Stimulated activated CD8-positive, alpha-beta memory T cell treated with anti-CD3 and anti-CD28 coated beads, Interleukin-7, amount 100 ng/mL, for 48 hours (primary cell): ENCODE measurements around the gene CPNE5.

ENCODE experiments used
- DNase-seq, 2 donors: peaks; one replicate each; pipeline ENCODE4 v3.0.0-alpha.2; 2020; ENCODE audit warnings: low read depth in 1 of 2; ENCODE audit errors: extremely low read depth in 1 of 2

Gene CPNE5

DNA sequence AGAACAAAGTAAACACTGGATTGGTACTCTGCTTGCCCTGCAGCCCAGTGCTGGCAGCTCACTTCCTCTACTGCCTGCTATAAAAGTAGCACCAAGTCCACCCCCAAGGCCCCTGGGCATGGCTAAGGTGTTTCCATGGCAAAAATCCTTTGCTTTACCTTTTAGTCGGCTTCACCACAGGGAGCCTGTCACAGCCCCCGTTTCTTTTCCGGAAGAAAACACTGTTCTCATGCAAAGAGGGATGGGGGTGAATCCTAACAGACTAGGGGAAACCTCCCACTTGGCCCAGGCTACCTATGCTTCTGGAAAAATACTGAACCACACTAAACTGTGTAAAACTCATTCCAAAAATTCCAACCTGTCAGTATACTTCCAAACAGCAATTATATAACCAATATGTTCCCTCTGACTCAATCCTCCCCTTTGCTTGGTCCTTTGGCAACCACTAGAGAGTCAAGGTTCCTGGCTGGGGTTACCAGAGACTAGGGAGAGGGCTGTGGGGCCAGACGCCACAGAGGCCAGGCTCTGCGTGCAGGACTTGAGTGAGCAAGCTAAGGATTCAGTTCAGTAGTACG lies 19.2 kb upstream of the CPNE5 start:
- DNase-seq: no peak

DNA sequence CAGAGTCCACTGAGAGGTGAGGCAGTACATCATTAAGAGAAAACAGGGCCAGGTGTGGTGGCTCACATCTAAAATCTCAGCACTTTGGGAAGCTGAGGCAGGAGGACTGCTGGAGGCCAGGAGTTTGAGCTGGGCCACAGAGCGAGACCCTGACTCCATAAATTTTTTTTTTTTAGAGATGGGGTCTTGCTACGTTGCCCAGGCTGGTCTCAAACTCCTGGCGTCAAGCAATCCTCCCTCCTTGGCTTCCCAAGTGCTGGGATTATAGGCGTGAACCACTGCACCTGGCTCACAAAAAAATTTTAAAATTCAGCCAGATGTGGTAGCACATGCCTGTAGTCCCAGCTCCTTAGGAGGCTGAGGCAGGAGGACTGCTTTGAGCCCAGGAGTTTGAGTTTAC lies 18.1 kb upstream of the CPNE5 start:
- no peak for DNase-seq

DNA sequence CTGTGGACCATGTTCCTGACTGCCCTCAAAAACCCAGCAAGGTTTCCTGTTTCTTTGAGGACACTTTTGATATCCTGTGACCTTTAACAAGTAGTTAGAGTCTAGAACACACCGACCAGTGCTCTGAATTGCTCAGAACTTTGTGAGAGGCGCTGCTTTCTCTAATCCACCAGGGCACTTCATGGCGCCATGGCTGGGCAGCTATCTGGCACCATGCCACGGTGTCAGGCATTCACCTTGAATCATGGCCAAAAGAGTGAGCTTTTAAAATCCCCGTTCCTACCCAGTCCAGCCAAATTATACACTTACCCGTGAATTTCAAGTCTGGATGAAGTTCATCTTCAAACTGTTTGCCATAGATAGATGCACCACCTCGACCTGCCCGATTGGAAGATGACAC lies 17.0 kb upstream of the CPNE5 start:
- DNase-seq: no peak

DNA sequence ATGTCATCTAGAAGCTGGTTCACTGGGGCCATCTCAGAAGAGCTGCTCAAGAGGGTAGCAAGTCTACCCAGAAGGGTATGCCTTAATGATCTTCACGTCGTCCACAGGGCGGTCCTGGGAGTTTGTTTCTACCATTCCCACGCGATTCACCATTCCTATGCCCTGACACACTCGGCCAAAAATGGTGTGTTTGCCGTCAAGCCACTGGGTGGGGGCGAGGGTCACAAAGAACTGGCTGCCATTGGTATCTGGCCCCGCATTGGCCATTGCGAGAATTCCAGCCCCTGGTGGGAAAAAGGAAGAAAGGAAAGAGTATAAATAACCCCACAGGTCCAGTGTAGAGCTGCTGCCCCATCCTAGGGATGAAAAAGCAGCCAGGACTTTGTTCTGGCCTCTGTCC lies 16.5 kb upstream of the CPNE5 start:
- no peak for DNase-seq

DNA sequence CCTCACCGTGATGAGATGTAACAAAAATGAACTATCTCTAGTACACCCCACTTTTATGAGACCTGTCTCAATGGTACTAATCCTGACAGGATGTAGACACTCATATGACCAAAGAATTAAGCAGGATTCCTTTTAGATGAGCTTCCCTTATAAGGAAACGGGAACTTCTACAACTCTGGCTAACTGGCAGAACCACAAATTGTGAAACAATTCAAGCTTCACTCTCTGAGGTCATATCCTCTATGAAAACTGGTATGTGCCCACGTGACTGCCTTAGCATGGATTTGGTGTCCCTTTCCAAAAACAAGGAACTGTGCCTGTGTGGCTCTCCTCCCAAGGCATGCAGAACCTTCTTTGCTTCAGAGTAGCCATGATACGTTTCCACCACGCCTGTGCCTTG lies 14.1 kb upstream of the CPNE5 start:
- DNase-seq: no peak

DNA sequence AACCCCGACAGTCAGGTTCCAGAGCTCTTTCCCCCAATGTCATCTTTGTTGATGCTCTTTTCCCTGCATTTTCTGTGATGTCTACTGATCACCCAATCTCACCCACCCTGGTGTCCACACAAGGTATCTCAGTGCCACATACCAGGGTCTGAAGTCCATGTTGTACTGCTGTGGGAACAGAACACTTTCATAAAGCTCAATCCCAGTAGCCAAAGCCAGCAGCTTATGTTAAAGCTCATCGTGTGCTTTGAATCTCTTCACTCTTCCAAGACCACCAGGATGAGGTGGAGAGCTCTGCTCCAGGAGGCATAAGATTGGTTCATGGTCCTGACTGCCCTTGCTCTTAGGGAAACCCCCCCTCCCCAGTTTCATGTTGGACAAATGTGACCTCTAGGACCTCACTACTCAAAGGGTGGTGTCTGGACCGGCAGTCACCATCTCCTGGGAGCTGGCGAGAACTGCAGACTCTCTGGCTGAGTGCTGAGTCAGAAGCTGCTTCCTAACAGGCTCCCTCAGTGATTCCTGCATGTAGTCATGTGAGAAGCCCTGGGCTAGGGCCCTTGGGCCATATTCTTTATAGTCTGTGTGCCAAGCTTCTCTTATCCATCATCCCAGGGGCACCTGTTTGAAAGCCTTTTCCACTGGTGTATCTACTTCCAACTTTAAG lies 13.4 kb upstream of the CPNE5 start:
- no peak for DNase-seq

DNA sequence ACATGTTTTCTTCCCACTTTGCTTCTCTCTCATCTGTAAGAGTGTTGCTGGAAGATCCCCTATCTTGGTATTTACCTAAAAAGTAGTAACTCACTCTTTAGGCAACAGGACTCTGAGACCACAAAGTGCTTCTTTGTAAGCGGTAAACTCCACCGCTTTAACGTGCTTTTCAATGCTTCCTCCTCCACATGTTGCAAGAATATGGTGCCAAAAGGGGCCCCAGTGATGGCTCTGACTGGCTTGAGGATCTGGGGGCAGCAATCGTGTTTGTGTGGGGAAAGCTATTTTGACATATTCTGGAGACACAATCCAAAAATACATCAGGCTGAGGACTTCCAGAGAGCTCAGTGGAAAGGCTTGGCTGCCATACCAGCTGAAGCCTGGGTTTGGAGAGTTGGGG lies 12.4 kb upstream of the CPNE5 start:
- DNase-seq: no peak

DNA sequence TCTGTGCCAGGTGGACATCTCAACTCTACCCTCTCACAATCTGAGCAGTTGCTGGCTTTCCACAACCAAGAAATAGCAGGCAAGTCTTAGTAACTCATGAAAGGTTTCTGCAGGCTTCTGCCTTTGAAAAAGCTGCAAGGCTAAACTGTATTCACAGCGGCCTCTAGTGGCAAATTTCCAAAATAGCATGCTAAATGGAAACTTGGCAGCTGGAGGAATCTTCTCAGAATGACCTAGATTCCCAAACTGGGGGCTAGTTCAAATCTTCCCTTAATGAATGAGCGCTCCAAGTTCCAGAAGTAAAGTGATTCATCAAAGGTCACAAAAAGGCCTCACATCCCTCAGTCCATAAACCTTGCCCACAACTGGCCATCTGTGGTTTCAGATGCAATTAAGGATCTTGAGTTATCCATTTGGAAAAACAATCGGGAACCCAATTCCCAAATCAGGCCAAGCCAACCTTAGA lies 11.9 kb upstream of the CPNE5 start:
- DNase-seq: no peak

DNA sequence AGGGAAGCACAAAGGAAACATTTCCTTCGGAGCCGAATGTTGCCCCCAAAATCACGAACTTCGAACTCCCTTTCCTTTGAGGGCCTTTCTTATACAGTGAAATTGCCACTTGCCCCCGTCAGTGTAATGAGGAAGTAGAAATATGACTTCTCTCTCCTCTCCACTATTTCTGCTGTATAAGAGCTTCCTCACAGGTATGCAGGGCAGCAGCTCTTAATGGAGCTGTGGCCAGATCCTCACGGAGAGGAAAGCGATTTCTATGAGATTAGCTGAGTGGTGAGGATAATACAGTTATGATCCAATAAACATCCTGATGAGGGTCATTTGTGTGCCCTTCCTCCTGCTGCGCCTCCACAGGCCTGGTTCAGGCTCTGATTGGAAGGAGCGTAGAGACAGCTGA lies 10.8 kb upstream of the CPNE5 start:
- no peak for DNase-seq

DNA sequence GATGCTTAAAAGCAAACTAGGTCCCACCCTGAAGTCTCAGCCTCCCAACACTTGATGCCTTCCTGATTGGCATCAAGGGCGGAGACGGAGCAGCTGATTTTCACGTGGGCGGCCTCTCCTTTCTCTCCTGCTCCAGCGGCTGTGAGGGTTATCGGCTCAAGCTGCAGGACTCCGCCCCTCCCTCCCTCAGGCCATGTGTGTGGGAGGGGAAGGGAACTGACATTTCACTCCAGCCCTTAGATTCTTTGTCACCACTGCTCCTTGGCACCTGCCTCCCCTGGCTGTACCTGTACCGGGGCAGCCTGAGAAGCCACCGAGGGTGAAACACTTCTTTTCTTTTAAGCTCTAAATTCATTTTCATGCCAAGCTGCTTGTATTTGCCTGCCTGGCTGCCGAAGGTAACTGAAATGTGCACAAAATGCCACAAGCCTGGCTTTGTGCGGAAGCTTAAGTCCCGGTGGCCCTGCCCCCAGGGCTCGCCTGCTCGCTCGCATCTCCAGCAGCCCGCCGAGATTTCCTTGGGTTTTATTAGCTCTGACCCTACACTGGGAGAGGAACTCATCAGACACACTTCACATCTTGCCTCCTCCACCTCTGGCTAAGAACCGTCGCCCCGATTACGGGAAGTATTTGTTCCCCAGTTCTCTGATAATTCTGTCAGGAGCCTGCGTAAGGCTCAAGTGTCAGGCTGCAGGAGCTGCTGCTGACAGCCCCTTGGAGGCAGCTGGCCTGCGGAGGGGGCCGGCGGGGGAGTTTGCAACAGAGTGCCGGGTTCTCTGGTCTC lies 9.6 kb upstream of the CPNE5 start:
- no peak for DNase-seq

DNA sequence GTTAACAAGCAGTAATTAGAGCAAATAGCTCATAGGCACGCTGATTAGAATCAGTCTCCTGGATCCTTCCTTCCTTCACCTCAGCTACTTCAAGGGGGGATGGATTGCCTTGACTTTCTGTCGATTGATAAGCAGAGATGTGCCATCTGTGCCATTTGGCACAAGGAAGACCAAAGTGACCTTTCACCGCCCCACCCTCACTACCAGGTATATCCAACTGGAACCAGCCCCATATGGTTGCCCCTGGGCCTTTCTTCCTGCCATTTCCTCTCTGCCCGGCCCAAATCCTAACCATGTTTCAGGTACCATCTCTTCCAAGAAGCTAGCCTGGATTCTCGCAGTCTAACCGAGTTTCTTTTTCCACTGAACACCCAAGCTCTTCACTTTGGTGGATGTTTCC lies 8.7 kb upstream of the CPNE5 start:
- DNase-seq: no peak

DNA sequence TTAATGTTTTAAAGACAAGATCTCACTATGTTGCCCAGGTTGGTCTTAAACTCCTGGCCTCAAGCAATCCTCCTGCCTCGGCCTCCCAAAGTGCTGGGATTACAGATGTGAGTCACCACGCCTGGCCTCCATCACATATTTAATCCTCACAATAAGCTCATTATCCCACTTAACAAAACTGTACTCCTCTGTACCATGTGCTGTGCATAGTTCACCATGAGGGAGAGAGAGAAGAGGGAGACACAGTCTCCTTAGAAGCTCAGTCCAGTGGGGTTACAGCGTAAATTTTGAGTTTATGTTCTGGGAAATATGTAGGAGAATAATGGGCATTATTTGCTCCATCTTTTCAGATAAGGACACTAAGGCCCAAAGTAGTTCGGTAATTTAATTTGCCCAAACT lies 7.9 kb upstream of the CPNE5 start:
- DNase-seq: no peak

DNA sequence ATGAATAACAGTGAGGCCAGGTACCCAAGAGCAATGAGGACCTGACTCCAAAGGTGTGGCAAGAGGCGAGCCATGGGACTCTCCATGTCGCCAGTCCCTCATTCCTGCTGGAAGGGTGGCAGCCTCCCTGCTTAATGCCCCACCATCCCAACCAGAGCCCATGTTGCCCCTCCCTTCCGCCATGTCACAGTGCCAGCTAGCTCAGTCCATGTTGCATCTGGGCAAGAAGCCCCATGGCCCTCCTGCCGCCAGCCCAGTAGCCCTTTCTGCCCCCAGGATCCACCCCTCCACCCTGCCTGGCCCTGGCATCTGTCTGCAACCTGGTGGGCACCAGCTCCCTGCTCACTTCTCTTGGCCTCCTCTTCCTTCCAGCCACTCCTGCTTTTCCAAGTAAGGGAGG lies 6.0 kb upstream of the CPNE5 start:
- no peak for DNase-seq

DNA sequence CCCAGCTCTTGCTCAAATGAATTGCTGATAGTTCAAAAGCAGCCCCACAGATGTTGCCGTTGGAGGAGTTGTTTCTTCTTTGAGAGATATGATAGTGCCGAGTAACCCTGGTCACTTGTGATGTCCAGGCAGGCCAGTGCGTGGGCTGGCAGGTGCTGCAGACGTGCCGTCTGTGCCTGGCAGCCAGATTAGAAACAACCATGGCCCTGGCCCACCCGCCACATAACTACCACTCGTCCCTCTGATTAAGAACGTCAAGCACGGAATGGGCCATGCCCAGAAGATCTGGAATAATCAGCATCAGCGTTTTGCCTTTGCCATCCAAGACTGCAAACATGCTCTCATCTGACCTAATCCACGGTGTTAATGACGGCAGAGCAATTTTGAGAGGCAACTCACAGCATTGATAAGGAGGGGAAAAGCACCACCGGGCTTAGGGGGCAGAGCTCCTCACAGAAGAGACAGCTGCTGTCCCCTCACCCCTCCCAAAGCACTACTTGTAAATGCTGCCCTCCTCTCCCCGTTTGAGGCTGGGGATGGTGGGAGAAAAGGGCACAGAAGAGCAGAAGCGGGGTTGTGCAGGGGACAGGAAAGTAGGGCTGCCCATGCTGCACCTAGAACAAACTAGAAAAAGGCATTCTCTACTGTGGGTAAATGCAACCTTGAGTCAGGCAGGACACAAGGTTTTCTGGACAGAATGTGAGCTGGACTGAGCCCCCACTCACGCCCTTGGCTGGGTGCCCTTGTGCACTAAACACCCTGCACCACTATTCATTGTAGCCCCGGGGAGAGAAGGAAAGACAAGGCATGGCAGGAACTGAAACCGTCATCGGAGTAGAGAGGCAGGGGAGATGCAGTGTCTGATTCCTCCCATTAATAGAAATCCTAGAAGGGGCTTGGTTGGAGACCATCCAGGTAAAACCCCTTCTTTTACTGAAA lies 5.3 kb upstream of the CPNE5 start:
- DNase-seq: no peak

DNA sequence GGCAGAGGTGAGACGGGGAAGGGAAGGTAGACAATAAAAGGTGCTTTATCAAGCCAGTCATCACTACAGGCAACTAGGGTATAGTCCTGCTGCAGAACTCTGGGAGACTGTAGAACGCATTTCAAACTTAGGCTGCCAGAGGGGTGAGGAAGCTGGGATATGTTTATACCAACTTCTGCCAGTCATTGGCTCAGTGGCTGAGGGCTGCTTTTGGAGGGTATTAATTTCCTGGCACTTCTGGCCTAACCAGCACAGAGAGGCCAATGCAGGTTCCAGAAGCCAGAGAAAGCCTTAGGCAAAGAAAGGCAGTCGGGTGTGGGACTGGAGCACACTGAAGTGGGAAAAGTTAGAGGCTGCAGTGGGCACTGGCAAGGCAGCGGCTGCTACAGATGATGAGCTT lies 3.9 kb upstream of the CPNE5 start:
- no peak for DNase-seq

DNA sequence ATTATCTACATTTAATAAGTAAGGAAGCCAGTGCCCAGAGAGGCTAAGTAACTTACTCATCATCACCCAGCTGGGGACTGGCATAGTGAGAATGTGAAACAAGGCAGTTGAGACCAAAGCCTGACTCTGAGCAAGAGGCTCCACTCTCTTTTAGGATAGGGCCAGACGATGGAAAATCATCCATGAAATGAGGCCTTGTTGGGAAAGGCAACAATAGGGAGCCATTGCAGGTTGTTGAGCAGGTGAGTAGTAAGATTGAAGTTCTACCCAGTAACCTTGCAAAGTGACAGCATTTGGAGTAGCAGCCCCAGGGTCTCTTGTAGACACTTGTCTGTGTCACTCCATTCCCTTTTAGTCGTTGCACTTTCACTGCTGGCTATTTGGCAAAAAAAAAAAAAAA lies 2.5 kb upstream of the CPNE5 start:
- no peak for DNase-seq

DNA sequence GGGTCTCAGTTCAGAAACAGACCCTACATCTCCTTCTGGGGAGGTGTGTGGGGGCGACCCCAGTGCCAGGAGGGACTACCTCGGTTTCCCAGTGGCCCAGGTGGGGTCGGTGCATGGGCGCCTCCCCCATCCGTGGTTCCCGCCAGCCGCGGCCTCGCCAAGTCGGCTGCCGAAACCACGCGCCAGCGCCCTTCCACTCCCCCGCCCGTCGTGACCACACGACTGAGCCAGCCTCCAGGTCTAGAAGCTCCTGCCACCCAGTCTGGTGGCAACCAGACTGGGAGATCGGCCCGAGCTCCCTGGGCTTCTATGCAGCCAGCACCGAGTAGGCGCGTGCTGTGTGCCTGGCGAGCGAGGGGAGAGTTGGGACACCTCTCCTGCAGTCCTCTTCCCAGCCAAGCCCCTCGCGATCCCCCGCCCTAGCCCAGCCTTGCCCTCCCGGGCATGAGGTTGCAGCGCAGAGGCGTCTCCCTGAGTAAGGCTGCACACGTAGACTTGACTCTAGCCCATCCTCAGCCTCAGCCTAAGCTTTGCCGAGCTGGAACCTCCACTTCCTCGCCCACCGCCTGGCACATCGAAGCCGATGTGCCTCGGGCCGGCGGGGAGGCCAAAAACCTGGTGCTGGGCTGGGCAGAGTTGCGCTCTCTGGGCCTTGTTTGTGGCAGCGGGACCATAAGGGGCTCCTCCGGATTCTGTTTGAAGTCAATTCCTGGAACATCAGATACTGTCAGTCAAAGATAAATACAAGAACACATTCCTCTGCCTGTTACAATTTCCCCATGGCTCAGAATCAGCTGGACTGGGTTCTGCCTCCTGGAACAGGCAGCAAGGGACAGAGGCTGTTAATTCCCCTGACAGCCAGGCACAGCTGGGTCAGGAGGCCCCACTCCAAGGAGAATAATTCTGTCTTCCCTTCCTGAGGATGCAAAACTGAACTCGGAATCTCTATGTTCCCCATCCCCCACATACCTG lies 1.5 kb upstream of the CPNE5 start:
- DNase-seq: no peak

DNA sequence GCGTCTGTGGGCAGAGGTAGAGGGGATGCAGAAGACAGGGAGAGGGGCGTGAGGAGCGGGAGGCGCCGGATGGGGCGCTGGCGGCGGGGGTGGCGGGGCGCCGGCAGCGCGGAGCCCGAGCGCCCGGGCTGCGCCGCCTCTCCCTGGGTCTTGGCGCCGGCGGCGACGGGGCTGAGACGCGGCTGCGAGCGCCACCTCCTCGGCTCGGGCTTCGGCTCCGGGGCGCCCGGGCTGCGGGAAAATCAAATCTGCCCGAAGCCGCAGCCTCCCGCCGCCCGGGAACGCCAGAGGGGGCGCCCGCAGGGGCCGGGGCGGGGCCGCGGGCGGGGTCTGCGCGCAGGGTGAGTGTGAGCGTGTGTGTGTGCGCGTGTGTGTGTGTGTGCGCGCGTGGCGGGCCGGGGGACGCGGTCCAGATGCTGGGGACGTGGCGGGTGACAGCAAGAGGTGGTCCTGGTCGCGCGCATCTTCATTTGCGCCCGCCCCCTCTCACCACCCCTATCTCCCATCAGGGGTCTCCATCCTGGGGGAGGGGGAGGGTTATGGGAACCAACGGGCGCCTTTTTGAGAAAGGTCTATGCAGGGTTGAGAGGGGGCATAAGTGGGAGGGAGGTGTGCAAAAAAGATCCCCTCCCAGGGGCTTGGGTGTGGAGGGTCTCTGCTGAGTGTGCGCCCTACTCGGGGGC lies 646 bp upstream of the CPNE5 start:
- no peak for DNase-seq

DNA sequence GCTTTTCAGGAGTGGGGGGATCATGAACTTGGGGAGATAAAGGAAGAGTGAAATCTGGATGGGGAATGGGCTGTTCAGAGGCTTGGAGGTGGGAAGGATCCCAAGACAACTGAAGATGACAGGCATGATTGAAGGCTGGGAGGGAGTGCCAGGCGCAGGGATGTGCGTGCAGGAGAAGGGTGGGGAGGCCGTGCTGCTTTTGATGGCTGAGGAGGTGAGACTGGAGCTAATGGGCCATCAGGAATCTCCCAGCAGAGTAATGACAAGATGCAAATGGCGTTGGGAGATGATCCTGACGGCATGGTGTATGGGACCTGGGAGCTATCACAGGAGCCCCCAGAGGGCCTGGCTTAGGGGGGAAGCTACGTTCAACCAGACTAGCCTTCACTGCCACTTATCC lies 1.6 kb downstream of the CPNE5 start:
- no peak for DNase-seq

DNA sequence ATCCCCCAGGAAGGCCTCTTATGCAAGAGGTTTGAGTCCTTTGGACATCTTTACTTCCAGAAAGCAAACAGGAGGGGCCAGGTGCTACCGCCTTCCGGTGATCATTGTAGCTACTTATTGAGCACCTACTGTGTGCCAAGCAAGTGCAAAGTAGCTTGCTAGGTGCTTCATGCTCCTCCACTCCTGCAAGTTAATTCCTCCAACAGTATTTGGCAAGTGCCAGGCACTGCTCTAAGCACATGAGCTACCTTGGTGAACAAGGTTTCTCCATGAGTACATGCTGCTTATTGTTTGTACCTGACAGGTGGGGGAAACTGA lies 2.3 kb downstream of the CPNE5 start:
- no peak for DNase-seq
